Measurements from ENCODE around the gene RNF224.

Gene RNF224

GRCh38 chr9:137273611-137274320 lies 46.5 kb downstream of the RNF224 start:
- Histone ChIP-seq H3K36me3 (ENCODE audit: insufficient read depth, low read length) (peaks cover 32% of the 10 kb centered on the region), H3K9ac (ENCODE audit: low read depth, low read length) (no peak overlapping the region), H4K20me1 (ENCODE audit: insufficient read depth, low read length) (peaks cover 37% of the 10 kb centered on the region), H3K9me3 (ENCODE audit: insufficient read depth, low read length, severe bottlenecking) (no peaks in the 10 kb centered on the region), H3K4me1 (ENCODE audit: insufficient read depth, low read length) (no peaks in the 10 kb centered on the region), H3K27me3 (ENCODE audit: insufficient read depth, low read length, poor library complexity) (no peaks in the 10 kb centered on the region), H3K4me3 (ENCODE audit: low read depth in 1 of 2, low read length in 2 of 2) (no peak overlapping the region), H3K27ac (ENCODE audit: low read length) (no peak overlapping the region), H3K4me2 (ENCODE audit: insufficient read depth, low read length) (no peak overlapping the region), H2AFZ (ENCODE audit: low read depth, low read length) (no peak overlapping the region), H3K79me2 (ENCODE audit: insufficient read depth, low read length) (0 out of 2 replicates have a peak, but pooled peaks cover 2% of the 10 kb centered on the region)
- DNase-seq (no peak), ATAC-seq (ENCODE audit: insufficient read depth, low read depth) (no peak)
- TF ChIP-seq CTCF (IDR thresholded peaks at IDR 0.05; ENCODE audit: borderline replicate concordance, extremely low read depth, low read length, poor library complexity, severe bottlenecking), result no peak
- no peak for TF ChIP-seq EZH2 (IDR thresholded peaks at IDR 0.05; ENCODE audit: borderline replicate concordance, low read depth, low read length, severe bottlenecking)

GRCh38 chr9:137275203-137275587 lies 47.9 kb downstream of the RNF224 start:
- H3K4me2 ChIP-seq (ENCODE audit: insufficient read depth, low read length), result no peak overlapping the region
- DNase-seq (no peak), ATAC-seq (ENCODE audit: insufficient read depth, low read depth) (no peak)
- peaks cover 35% of the 10 kb centered on the region for H4K20me1 ChIP-seq (ENCODE audit: insufficient read depth, low read length)
- H3K27me3 ChIP-seq (ENCODE audit: insufficient read depth, low read length, poor library complexity), result no peaks in the 10 kb centered on the region
- no peak overlapping the region for H3K9ac ChIP-seq (ENCODE audit: low read depth, low read length)
- no peak overlapping the region for H3K27ac ChIP-seq (ENCODE audit: low read length)
- 0 out of 2 replicates have a peak, but pooled peaks cover 2% of the 10 kb centered on the region for H3K79me2 ChIP-seq (ENCODE audit: insufficient read depth, low read length)
- no peaks in the 10 kb centered on the region for H3K4me1 ChIP-seq (ENCODE audit: insufficient read depth, low read length)
- TF ChIP-seq EZH2 (IDR thresholded peaks at IDR 0.05; ENCODE audit: borderline replicate concordance, low read depth, low read length, severe bottlenecking), result no peak
- no peak for TF ChIP-seq CTCF (IDR thresholded peaks at IDR 0.05; ENCODE audit: borderline replicate concordance, extremely low read depth, low read length, poor library complexity, severe bottlenecking)
- H3K36me3 ChIP-seq (ENCODE audit: insufficient read depth, low read length), result peaks cover 23% of the 10 kb centered on the region
- no peaks in the 10 kb centered on the region for H3K9me3 ChIP-seq (ENCODE audit: insufficient read depth, low read length, severe bottlenecking)
- no peak overlapping the region for H2AFZ ChIP-seq (ENCODE audit: low read depth, low read length)
- no peak overlapping the region for H3K4me3 ChIP-seq (ENCODE audit: low read depth in 1 of 2, low read length in 2 of 2)

- Histone ChIP-seq H4K20me1 (ENCODE audit: insufficient read depth, low read length) (peaks cover 34% of the 10 kb centered on the region), H3K9ac (ENCODE audit: low read depth, low read length) (no peak overlapping the region), H3K36me3 (ENCODE audit: insufficient read depth, low read length) (peaks cover 21% of the 10 kb centered on the region), H3K27ac (ENCODE audit: low read length) (no peak overlapping the region), H3K4me3 (ENCODE audit: low read depth in 1 of 2, low read length in 2 of 2) (no peak overlapping the region), H3K4me2 (ENCODE audit: insufficient read depth, low read length) (no peak overlapping the region), H3K79me2 (ENCODE audit: insufficient read depth, low read length) (0 out of 2 replicates have a peak, but pooled peaks cover 2% of the 10 kb centered on the region), H2AFZ (ENCODE audit: low read depth, low read length) (no peak overlapping the region), H3K9me3 (ENCODE audit: insufficient read depth, low read length, severe bottlenecking) (no peaks in the 10 kb centered on the region), H3K27me3 (ENCODE audit: insufficient read depth, low read length, poor library complexity) (no peaks in the 10 kb centered on the region), H3K4me1 (ENCODE audit: insufficient read depth, low read length) (no peaks in the 10 kb centered on the region)
- ATAC-seq (ENCODE audit: insufficient read depth, low read depth), result no peak
- no peak for DNase-seq
- TF ChIP-seq EZH2 (IDR thresholded peaks at IDR 0.05; ENCODE audit: borderline replicate concordance, low read depth, low read length, severe bottlenecking), result no peak
- no peak for TF ChIP-seq CTCF (IDR thresholded peaks at IDR 0.05; ENCODE audit: borderline replicate concordance, extremely low read depth, low read length, poor library complexity, severe bottlenecking)
Observed at GRCh38 chr9:137275588-137276472, 48.5 kb downstream of the RNF224 start.

All from DND-41 (cell line).